Left colon (tissue), 2 donors: Measurements from ENCODE around the gene KIAA0513. TPM values are rescaled to one million over a fixed set of nuclear protein-coding genes. Genes with fewer than 3 reads are reported as not detected.
"Not testable (repeated sequence)": the region's sequence is repeated elsewhere in the genome, so short reads cannot be mapped to it uniquely, and the experiment has no call there.

Experiments
- ATAC-seq: fragments of 200-7000 bp; cut with Tn5 transposase; one replicate; pipeline ENCODE4 v1.9.1; 2020; ENCODE audit warnings: mild to moderate bottlenecking, moderate library complexity
- DNase-seq, 2 donors: peaks; one replicate each; pipeline ENCODE4 v3.0.0-alpha.2; 2020
- intact Hi-C, 2 donors: fragments of 100-400 bp; cut with DNase I in 1 of 2; cut with micrococcal nuclease in 1 of 2; formaldehyde crosslinking; loops; one replicate each; pipeline versions ENCODE4 v1.11.2 to v1.14.0; 2022; cut with DNase I, micrococcal nuclease
- total RNA-seq, 2 donors: library from RNA; stranded (reverse); fragmentation: NEBNext Ultra II Directional; extraction: Animal tissue kit (Norgen Biotek cat#: 25700); gene quantifications; one replicate each; pipeline ENCODE4 v1.2.1, GENCODE V29; 2021
- donor health status: DM: no; HTN: no; CAD: no.
- donor health status: DM: yes; HTN: yes; CAD: no.

KIAA0513 gene
- total RNA-seq, 2 donors from 2014 or later = 28.9 to 40.3 TPM

DNA sequence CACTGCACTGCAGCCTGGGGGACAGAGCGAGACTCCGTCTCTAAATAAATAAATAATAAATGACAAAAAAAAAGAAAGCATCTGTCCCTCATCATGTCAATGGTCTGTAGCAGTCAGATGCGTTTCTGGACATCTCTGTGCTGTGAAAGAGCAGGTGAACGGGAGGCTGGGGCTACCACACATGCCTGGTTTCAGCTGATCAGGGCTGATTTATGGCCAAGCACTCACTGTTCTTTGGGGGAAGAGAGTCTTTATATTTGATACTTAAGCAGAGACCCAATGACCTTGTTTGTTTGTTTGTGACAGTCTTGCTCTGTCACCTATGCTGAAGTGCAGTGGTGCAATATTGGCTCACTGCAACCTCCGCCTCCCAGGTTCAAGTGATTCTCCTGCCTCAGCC is 17.5 kb downstream of the KIAA0513 start:
- DNase-seq = no peak
- no peak for ATAC-seq
- intact Hi-C loops = no loop called here

DNA sequence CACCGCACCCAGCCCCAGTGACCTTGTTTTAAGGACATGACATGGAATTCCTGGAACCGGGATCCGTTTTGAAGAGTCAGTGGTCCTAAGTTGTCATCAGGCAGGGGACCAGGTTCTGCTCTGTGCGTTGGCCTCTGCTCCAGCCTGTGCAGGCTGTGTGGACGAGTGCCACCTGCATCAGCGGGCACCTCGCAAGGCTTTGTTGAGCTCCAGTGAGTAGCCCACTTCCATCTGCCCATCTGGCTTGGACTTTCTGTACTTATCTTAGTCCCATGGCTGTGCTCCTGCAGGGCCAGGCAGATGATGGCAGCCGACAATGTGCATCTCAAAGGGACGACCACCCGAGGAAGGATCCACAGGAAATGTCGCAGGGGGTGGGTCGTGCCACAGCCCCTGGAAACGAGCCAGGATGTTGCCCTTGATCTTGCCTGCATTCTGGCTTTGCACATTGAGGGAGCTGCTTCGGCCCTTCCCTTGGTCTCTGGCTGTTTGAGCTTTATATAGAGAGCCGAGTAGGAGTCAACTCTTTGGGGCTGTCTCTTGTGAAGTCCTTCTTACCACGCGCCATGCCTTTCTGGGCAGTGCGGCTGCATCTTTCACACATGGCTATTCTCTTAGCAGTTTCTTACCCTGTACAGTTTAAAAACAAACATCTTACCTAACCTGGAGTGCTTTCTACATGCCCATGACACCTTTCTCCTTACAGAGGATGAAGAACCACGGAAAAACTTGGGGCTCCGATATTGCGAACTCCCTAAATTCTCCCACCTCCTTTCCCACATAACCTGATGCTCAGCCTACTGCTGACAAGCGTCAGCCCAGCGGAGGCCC is 18.3 kb downstream of the KIAA0513 start:
- intact Hi-C loops = no loop called here
- DNase-seq (no peak), ATAC-seq (no peak)

DNA sequence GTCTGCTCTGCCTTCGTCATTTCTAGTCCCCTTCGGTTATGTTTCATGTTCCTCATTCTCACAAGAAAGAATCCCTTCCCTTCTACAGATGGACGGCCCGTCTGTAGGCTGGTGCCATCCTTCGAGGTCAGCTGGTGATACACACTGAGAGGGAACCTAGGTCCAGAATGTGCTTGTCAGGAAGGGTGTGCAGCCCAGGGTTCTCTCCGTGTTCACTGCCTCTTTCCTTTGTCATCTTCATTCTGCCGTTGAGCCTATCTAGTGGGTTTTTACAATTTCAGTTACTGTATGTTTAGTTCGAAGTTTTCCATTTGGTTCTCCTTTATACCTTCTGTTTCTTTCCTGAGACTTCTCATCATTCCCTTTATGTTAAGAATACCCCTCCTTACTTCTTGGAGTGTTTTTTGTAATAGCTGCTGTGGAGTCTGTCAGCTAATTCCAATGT is 18.9 kb downstream of the KIAA0513 start:
- intact Hi-C loops = no loop called here
- ATAC-seq (no peak), DNase-seq (no peak)

DNA sequence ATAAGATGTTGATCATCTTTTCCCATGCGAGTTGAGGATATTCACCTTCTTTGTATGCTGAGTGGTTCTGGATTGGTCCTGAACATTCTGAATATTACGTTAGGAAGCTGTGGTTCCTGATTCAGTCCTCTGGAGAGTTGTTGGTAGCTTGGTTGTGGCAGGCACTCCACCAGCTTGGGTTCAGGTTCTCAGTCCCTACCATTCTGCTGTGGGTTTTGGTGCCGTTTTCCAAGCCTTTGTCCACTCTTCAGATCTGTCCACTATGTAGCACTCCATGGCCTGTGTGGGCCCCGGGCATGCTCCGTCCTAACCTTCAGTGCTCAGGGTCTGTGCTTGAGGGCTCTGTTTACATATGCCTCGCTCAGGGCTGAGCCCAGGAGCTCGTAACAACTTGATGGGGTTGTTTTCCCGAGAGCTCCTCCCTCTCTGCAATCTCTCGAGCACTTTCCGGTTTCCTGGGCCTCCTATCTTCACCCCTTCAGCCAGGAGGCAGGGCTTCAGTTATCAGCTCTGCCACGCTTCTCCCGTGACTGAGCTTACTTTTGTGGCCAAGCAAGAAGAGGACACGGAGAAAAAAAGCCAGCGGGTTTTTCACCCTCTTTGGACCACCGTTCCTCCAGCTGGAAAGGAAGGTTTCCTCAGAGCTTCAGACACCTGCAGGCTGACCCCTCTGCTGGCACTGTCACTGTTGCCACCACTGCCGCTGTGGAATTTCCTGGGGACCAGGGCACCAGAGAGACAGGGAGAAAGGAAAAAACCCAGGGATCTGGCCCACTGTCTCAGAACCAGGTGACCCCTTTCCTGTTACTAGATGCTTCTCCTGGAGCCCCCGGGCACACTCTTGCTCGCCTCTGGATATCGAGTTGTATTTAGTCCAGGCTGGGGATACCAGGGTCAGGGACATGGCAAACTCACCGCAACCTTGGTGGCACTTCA is 19.6 kb downstream of the KIAA0513 start:
- ATAC-seq (peak; percentile 84), DNase-seq (peak; percentile 68 to 82)
- intact Hi-C loops = no loop called here

DNA sequence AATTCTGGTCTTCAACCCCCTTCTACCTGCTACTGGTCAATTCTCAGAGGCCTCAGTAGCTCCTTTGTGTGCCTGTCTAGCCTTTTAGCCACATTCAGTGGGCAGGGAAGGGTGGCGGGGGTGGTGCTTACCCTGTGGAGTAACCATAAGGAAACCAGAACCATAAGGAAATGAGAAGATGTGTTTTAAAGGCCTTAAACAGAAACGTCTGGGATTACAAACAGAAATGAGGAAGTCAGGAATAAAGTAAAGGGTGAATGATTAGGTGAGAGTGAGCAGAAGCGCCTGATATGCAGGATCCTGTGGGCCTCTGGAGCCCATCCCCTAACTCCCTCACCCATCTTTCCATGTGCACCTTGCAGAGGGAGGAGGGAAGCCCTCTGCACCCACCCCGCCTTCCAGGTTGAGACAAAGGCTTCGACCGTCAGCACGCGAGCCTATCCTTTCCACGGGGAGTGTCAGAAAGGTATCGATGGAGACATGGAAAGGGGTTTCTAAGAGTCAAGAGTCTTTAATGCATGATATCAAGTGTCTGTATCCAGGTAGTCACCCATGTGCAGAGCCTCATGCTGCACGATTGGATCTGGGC is 20.4 kb downstream of the KIAA0513 start:
- intact Hi-C loops = no loop called here
- peak; percentile 86 for ATAC-seq
- DNase-seq = peak; percentile 86

DNA sequence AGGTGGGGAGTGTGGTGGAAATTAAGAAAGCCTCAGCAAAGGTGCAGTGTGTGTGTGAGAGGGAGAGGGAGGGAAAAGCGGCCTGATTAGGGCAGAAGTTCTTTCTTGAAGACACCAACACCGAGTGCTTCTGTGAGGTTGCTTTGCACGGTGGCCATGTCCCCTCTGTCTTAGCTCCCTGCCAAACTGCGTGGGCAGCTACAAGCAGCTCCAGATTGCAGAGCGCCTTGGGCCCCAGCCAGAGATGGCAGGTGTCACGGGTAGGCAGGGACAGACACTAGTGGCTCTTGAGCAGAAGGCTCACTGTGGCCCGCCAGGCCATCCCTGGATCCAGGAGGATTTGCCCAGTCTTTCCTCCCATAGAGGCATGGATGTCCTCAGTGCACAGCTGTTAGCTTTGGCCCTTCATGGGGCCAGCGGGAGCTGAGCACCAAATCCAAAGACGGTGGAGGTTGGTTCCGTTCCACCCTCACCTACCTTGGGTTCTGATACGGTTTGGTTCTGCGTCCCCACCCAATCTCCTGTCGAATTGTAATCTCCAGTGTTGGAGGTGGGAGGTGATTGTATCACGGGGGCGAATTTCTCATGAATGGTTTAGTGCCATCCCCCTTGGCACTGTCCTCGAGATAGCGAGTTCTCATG is 21.4 kb downstream of the KIAA0513 start:
- intact Hi-C loops = no loop called here
- DNase-seq = peak in 1 of 2 donors; percentile 35
- no peak for ATAC-seq

DNA sequence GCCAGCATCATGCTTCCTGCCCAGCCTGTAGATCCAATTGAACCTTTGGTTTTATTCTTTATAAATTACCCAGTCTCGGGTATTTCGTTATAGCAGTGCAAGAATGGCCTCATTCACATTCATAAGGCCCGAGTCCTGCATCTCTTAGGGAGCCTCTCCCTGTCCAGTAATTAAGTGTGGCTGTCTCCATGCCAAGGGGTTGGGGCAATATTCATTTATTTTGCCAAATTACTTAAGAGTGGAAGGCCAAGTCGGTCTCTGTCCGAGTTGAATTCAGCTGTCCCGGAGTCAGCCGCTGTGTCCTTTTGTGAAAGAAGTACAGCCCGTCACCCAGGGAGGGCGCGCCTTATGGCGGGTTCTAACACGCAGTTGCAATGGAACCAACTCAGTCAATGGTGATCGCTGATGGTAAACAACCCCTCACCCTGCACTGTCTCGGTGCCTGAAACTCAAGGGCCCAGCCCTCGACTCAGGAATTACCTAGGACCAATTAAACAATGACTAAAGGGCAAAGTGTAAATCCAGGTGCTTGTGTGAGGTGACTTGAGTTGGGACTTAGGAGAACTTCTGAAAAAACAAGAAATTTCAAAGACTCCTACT is 22.2 kb downstream of the KIAA0513 start:
- intact Hi-C loops = no loop called here
- ATAC-seq (peak; percentile 35), DNase-seq (peak in 1 of 2 donors; percentile 39)

DNA sequence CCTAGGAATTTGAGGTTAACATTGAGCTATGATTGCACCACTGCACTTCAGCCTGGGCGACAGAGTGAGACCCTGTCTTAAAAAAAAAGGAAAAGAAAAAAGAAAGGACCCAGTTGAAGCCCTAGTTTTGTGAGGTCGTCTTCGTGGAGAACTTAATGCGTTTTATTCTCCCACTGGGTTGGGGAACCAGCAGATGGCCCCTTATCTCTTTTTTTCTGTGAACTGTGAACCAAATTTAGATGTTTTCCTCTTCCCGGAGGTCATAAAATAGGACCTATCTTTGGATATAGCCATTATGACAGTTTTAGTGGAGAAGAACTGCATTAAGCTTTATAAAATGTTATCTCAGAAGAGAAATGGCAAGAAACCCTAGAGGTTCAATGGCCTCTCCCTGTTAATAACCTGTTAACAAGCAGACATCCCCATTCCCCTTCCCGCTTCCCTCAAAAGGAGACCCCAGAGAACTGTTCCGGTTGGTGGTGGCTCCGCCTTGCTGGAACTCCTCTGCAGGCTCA is 23.5 kb downstream of the KIAA0513 start:
- ATAC-seq (no peak), DNase-seq (no peak)
- intact Hi-C loops = no loop called here

DNA sequence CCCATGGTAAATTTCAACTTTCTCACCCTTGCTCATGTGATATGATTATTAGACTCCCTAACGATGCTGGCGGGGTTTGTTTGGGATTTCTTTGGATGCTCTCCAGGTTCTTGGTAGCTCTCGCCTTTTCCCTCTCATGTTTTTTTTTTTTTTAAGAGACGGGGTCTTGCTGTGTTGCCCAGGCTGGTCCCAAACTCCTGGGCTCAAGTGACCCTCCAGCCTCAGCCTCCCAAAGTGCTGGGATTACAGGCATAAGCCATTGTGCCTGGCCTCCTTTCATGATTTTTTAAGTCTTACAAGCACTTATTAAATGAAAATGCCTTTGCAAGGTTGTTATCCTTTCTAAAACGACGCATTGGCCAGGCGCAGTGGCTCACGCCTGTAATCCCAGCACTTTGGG is 24.1 kb downstream of the KIAA0513 start:
- DNase-seq (no peak), ATAC-seq (no peak)
- intact Hi-C loops = no loop called here

DNA sequence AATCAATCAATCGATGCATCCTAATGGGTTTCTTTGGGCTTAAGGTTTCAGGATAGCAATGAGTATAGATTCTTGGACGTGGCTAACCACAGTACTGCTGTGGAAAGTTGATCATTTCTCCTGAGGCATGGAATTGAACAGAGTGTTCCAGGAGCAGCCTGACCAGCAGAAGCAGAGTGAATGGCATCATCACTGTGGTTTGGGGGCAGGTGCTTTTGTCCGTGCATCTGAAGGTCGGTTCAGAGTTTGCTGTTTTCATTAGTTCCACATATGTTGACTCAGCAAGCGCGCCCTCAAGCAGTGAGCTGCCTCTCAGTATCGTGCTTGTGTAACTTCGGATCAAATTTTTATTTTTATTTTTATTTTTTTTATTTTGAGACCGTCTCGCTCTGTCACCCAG is 24.9 kb downstream of the KIAA0513 start:
- no peak for ATAC-seq
- no peak for DNase-seq
- intact Hi-C loops = no loop called here

DNA sequence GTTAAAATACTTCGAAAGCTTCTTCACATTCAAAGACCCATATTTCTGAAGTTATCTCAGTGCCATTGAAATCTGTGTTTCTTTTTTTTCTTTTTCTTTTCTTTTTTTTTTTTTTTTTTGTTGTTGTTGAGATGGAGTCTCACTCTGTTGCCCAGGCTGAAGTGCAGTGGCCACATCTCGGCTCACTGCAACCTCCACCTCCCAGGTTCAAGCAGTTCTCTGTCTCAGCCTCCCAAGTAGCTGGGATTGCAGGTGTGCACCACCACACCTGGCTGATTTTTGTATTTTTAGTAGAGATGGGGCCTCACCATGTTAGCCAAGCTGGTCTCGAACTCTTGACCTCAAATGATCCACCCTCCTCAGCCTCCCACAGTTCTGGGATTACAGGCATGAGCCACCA is 26.7 kb downstream of the KIAA0513 start:
- intact Hi-C loops, DNase-seq, ATAC-seq: not testable (repeated sequence)

DNA sequence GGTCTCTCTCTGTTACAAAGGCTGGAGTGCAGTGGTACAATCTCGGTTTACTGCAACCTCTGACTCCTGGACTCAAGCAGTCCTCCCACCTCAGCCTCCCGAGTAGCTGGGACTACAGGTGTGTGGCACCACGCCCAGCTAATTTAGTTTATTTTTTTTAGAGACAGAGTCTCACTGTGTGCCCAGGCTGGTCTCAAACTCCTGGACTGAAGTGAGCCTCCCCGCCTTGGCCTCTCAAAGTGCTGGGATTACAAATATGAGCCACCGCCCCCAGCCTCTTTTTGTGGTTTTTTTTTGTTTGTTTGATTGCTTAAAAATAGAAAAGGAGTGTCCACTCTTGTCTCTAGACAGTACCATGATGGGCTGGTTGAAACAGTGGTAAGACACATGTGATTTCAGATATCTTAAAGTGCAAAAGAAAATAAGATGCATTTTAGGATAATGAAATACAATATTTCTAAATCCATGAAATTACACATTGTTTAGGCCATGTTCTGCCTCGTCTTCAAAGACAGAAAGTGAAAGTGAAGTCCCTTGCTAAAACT is 27.4 kb downstream of the KIAA0513 start:
- ATAC-seq (no peak), DNase-seq (no peak)
- intact Hi-C loops = no loop called here

DNA sequence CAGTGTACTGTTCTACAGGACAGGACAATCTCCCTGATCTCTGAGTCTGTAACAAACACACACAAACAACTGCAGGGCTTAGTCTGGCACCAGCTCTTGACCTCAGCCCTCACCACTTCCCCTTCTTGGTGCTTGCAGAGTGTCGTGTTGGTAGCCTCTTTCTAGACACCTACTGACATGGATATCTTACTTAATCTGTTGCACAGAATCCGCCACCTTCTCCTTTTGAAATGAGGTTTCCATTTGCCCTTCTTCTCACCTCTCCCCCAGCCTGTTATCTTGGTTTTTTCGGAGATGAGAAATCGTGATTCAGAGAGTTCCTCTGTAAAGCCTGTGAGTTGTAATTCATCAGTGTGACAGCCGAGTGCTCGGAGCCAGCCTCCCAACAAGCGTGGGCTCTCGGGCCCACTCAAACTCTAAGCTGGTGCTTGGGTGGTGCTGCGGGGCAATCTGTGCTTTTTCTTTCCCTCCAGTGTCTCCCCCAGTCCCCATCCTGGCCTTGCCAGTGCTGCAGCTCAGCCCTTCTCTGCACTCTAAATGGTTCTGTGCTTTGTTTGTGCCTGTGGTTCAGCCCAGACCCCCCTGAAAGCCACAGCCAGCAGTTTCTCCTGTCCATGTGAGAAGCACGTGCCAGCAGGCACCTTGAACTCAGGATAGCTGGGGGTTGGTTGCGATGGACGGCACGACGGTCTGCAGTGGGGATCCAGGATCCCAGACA is 28.1 kb downstream of the KIAA0513 start:
- ATAC-seq (peak; percentile 59), DNase-seq (peak; percentile 46 to 69)

DNA sequence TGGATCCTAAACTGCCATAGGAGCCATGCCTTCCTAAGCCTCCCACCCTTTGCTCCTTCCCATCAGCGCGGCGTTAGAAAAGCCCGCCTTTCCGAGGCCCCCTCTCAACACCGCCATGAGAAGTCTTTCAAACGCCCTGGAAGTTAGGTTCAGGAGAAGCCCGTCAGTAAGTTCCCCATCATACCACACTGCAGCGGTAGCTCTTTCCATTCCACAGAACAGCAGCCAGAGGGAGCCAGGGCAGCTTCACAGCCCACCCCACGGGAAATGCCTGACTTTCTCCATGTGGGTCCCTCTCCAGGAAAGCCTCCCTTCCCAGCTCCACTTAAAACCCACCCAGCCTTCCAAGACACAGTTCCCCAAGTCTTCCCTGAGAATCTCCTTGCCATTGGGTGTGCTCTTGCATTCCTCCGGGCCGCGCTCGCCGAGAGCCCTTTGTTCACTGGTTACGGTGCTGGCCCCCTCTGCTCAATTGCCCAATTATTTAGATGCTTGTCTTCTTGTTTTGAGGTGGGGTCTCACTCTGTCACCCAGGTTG is 28.7 kb downstream of the KIAA0513 start:
- DNase-seq (no peak), ATAC-seq (no peak)
- intact Hi-C loops = no loop called here

More for the DNA sequence above, 28.1 kb downstream of the KIAA0513 start:
- intact Hi-C loops = no loop called here

DNA sequence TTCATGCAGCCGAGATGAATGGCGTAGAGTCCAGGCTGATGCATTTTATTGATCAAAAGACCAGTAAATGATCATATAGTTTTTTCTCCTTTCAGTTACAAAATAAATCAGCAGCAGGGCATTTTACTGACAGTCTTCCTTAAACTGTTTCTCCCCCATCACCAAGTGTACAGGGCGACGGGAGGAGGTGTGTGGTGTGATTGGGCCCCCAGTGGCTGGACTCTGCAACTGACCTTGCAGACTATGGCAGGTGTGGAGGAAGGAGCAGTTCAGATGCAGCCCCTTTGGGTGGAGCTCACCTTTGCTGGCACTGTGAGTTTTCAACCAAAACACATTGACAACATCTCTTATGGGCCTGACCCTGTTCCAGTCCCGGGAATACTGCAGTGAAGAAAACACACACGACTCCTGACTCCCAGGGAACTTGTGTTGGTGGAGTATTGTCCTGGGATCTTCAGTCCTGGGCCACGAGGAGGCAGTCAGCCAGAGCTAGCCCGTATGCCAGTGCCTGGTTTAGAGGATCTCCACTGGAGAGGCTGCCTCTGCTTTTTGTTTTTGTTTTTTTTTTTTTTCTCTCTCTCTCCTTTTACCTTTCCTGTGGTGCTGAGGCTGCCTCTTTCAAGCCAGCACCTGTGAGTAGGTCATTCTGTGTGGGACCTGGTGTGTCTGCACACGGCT is 29.8 kb downstream of the KIAA0513 start:
- DNase-seq (peak in 1 of 2 donors; percentile 35), ATAC-seq (peak; percentile 87)
- intact Hi-C loops = no loop called here

DNA sequence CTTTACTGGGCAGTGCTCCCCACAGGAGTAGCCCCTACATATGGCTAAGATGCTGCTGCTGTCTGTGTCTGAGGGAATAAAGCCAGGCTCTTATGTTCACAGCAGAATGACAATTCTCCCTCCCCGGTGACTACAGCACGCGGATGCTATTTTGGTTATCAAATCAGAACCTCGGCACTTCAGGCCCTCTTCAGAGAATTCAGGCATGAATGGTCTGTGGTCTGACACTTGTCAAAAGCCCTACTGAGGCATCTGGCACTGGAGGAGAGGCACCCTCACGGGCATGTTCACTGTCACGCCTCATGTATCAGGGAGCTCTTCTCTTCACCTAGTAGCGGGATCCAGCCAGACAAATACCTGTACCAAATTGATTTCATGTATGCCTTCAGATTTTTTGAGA is 30.4 kb downstream of the KIAA0513 start:
- ATAC-seq (no peak), DNase-seq (no peak)
- intact Hi-C loops = no loop called here

DNA sequence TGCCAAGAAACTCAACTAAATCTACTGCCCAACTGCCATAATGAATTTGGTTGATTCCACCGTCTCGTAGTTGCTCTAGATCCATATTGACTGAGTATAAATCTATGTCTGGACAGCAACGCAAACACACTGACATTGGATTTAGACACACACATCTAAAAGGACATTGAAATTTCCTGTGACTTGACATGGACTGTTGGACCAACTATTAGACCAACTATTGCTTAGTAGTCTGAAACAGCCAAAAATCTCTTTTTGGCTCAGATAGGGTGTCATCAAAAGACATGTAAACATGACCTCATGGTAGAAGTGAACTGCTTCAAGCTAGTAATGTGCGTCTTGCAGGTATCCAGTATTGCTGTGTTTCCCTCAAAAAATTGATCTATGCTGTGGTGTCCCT is 31.3 kb downstream of the KIAA0513 start:
- DNase-seq (no peak), ATAC-seq (no peak)
- intact Hi-C loops = no loop called here
